GM21381 (cell line): ENCODE results near the gene ADAMTSL1.

ENCODE experiments used
- ATAC-seq: cut with Tn5 transposase; IDR thresholded peaks from one replicate; pipeline ENCODE4 v1.9.1; 2021; ENCODE audit warnings: mild to moderate bottlenecking, moderate library complexity; ENCODE audit not compliant: unreplicated experiment

ADAMTSL1 gene

DNA sequence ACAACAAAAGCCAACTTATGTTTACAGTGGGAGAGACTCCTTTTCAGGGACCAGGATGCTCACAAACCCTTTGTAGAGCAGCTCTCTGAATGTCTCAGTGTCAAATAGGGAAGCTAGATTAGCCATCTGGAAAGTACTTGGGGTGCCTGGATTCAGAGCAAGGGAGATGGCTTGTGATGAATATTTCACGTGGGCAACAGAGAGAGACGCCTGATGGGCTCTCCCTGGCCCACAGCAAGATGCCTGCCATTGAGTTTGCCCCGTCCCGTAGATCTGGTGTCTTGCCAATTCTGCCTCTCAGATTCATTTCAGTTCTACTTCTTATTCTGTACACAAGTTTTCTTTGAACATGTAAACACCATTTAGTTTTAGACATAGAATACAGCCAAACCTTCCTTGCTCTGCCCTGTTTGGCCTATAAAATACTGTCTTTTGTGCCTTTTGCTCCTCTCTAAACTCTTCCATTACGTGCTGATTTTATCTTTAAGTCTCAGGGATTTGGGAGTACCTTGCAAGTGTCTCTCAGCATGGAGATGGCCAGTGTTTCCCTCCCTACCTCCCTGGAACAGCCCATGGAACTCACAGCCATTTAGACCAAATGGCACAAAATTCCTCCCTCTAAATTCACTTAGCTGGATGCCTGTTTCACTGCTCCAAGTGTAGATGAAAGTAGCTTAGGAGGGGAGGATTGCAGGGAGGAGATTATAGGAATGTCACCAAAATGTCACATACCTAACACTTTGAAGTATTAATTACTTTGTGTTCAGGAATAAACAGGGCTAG lies 324.7 kb downstream of the ADAMTSL1 start:
- no peak for ATAC-seq

DNA sequence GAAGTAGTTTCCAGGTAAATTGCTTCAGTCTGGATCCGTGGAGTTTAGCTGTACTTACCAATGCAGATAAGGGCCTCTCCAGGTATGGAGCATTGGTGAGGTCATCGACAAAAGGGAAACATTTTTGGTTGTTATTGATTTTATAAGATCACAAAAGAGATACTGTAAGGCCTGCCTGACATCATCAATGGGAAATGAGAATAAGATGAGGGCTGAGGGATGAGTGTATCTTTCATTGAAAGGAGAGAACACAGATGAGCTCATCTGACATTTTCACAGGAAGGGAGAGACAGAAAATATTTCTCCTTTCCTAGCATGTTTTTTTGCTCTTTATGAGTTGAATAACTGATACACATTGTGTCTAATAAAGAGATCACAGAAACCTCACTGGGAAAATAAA lies 325.5 kb downstream of the ADAMTSL1 start:
- ATAC-seq, result no peak

DNA sequence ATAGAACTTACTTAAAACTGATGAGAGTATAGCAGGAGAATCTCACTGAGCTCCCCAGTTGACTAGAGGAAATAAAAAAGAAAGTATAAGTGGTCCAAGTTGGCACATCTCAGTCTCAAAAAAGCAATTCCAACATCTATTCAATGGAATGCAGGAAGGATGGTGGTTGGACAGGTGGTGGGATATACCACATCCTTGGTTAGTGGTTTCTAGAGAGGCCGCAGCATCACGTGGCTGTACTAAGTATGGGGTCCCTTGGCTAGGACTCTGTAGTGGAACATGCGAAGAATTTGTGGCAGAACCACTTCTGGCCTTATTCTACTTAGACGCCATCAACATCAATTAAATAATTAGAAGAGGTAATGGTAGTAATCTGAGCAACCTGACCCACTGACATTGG lies 326.6 kb downstream of the ADAMTSL1 start:
- no peak for ATAC-seq

GRCh38 chr9:18805386-18805785 lies 331.4 kb downstream of the ADAMTSL1 start:
- ATAC-seq, result no peak

GRCh38 chr9:18806232-18807080 lies 332.5 kb downstream of the ADAMTSL1 start:
- ATAC-seq, result no peak

DNA sequence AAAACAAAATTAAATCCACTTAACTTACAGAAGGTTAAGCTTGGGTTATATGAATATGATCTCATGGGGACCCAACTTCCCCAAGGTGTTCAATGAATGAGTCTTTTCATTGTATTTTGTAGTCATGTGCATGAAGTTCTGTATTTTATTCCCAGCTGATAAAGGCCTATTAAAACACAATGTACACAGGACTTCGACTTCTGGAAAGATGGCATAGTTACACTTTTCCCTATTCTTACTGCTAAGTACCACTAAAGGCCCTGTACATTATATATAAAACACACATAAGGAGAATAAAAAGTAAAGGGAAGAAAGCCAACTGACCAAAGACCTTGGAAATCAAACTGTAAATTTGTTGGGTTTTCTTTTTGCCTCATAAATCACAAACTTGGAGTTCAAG lies 336.6 kb downstream of the ADAMTSL1 start:
- no peak for ATAC-seq

DNA sequence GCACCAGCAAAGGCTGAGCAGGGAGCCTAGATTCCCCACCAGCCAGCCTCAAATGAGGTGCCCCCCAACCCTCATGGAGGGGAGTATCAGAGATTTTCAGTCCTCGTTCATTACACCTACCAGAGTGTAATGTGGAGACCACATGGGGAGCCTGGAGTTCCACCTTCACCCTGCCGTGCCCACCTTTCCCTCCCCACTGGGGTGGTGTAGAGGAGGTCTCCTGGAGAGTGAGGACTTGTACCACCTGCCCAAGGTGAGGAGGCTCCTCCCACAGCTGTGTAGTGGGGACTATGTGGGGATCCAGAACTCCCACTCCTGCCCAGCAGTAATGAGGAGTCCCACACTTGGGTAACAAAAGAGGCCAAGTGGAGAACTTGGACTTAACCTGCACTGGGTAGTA lies 337.2 kb downstream of the ADAMTSL1 start:
- ATAC-seq, result no peak

DNA sequence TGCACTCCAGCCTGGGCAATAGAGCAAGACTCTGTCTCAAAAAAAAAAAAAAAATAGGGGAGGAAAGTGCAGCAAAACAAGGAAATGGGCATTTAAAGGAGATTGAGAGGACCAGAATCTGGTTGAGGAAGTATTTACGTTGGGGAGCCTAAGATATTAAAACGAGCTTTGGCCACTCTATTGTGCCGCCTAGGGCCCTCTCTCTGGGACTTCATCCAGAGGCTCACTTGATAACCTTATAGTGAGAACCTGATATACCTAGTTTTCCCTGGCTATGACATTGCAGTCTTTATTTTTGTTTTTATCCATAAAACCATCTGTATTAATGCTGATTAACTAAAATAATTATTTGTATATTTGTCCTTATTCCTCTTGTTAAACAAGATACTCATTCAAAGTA lies 345.5 kb downstream of the ADAMTSL1 start:
- no peak for ATAC-seq

- ATAC-seq, result no peak
Observed at GRCh38 chr9:18820566-18821095, 346.7 kb downstream of the ADAMTSL1 start.

DNA sequence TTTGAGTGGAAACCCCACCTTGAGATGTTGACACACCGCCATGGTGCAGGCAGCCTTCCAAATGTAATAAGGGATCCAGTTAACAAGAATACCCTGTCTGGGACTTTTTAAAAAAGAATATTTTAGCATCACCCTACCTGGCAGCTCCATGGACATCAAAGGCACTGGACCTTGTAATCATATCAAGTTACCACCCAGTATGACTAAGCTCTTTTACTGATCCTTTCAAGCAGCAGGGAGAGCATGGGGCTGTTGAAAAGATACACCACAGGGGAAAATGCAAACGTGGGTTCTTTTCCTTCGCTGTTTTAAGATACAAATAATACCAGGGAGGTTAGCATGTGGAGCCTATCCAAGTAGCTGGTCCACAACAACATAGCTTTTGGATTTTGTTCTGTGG lies 347.8 kb downstream of the ADAMTSL1 start:
- no peak for ATAC-seq

DNA sequence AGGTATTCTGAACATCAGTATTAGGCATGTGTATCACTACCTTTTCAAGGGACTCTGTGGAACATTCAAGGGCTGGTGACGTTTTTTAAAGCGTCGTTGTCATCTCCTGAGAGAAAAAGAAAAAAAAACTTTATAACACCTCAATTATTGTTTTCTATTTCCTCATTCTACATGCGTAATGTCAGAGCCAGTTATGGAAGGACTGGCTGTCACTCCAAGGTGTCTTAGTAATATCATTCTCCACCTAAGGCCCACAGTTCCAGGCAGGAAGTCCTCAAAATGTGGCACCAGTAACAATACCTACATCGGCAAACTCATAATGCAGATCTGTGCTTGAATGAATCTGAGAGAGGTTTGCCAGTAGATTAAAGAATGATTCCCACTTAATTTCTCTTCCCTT lies 348.9 kb downstream of the ADAMTSL1 start:
- ATAC-seq, result no peak

DNA sequence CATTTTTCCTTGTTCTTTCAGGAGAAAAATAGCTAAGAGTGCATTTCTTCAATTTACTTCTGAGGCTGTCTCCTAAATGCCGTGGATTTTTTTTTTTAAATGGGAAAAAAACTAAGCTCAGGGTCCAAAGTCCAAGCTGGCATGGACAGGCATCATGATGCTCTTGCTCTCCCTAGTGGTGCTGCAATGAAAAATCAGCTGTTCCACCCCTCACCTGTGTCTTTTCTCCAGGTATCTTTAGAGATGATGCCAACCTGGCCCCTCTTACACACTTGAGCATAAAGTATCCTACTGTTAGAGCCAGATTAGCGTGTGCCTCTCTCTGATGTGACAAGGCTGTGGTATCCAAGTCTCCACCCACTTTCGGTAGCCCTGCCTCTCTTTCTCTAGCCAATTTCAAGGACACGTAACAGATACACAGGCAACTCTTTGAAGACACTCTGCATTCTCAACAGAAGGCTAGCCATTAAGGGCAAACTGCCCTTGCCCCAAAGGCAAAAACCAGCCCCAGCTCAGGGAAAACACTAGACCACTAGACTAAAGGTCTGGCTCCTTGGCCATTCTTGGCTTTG lies 350.2 kb downstream of the ADAMTSL1 start:
- no peak for ATAC-seq

DNA sequence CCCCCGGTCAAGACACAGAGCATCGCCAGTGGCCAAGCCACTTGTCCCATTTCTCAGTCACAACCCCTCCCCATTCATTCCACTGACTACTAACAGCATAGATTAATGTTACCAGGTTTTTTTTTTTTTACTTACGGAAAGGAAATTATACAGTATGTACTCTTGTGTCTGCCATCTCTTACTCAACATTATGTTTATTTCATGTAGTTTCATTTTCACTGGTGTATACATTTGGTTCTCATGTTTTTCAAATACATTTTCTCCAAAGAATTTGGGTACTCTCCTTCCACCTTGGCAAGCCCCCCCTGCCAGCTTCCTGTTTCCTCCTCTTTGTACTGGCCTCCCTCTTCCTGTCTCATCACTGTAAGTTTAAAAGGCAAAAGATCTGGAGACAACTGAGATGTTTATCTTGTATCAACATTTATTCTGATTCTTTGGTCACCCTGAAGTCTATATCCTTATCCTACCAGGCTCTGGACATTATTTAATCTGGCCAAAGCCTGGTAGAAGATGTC lies 351.8 kb downstream of the ADAMTSL1 start:
- no peak for ATAC-seq

DNA sequence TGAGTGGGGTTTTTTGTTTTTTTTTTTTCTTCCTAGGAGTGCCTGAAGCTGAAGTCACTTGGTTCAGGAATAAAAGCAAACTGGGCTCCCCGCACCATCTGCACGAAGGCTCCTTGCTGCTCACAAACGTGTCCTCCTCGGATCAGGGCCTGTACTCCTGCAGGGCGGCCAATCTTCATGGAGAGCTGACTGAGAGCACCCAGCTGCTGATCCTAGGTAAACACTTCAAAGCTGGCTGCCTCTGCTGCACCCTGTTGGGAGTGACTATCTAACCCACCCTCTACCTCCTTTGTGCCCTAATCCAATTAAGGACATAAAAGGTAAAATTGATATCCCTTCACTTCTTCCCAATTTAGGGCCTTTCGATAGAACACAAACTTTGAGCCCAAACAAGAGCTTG lies 352.3 kb downstream of the ADAMTSL1 start:
- ATAC-seq, result no peak

DNA sequence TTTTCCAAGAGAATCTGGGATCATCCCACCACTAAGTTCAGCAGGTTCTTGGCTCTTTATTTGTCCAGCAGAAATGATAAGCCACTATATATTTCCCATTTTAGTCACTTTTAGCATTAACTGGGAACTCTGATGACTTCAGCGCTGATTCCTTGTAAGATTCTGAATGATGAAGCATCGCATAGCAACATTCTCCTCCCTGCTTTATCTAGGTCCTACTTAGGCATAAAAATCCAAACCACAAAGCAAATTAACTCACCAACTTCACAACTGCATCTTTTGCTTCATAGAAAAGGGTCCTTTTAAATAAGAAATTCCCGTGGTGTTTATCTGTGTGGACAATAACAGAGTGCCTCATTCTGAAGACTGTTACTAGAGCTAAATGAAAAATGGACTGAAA lies 355.1 kb downstream of the ADAMTSL1 start:
- ATAC-seq, result no peak

DNA sequence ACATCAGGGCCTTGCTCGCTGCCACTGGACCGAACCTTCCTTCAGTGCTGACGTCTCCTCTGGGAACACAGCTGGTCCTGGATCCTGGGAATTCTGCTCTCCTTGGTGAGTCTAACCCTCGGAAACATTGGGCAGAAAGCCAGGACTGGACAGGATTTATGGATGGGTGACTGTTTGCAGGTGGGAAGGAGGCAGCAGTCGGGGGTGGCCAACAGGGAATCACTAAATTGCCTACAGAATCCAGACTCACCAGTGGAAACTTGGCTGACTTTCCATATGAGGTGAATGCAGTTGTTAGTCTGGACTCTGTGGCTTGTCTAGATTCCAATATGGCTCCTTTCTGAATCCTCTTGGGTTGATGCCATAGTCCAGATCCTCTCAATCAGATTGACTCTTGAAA lies 355.9 kb downstream of the ADAMTSL1 start:
- ATAC-seq, result no peak

DNA sequence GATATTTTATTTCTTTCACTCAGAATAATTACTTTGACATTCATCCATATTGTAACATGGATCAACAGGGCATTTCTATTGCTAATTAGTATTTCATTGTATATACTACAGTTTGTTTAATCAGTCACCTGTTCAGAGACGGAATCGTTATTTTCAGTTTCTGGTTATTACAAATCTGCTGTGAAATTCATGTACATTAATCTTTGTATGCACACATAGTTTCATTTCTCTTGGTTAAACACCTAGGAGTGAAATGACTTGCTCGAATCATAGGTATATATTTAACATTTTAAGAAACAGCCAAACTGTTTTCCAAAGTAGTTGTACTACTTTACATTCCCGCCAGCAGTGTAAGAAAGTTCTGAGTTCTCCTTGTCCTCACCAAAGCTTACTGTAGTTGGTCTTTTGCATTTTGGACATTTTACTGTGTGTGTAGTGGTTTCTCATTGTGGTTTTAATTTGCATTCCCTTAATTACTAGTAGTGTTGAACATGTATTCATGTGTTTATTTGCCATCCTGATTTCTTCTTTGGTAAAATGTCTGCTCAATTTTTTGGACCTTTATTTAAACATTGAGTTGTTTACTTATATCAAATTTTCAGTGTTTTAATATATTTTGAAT lies 360.9 kb downstream of the ADAMTSL1 start:
- ATAC-seq, result peak; percentile 80

DNA sequence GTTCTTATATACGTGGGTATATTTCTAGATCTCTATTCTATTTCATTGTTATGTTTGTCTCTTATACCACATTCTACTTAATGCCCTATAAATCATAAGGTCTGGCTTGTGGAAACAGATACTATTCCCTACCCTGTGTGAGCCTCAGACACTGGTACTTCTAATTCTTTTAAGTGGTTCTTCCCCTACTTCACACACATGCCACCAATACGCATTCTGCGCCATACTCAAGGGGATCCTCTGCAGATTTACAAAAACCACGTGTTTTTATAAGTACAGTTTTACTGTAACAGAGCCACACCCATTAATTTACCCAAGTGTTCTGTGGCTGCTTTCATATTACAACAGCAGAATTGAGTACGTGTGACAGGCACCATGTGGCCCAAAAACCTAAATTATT lies 363.4 kb downstream of the ADAMTSL1 start:
- no peak for ATAC-seq

DNA sequence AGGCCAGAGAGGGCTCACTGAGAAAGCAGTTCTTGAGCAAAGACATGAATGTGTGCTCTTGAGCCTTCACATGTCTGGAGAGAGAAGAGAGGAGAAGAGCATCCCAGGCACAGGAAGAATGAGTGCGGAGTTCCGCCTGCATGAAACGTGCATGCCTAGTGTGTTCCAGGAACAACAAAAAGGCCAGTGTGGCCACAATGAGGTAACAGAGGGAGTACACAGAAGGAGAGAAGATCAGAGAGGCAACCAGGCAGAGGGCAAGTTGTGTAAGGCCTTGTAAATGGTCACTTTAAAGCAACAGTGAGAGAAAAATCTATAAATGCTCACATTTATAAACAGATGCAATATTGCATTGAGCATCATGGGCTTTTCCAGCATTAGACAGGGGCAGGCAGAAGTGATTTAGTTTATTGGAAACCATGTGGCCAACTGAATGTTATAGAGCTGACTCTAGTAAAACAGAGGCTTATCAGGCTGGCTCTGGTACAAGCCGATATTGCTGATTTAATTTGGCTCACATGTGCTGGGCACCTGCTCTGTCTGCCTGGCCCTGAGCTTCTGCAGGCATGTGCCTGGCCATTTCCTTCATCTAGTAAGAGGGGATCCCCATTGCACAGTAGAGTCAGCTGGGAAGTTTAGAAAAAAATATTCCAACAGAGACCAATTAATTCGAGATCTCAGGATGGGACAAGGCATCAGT lies 373.8 kb downstream of the ADAMTSL1 start:
- no peak for ATAC-seq

DNA sequence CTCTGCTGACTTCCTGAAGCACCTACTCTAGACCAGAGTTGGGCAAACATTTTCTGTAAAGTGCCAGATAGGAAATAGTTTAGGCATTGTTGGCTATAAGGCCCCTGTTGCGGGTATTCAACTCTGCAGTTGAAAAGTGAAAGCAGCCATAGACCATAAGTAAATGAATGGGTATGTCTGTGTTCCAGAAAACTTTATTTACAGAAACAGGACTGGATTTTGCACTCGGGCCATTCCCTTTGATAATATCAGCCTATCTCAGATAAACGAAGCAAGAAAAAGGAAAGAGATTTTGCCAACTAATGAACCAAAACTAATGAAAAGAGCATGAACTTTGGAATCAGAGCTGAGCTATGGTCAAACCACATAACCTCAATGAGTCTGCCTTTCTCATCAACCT lies 374.7 kb downstream of the ADAMTSL1 start:
- ATAC-seq, result no peak
